ENCODE data around the gene DDR2.

DDR2 gene

GRCh38 chr1:162674034-162674608, 41.9 kb downstream of the DDR2 start:
- no peak for DNase-seq

GRCh38 chr1:162676087-162676486, 43.8 kb downstream of the DDR2 start:
- no peak for DNase-seq

- DNase-seq, result no peak
These were observed 44.5 kb downstream of the DDR2 start for GRCh38 chr1:162676750-162677149.

- no peak for DNase-seq
These were observed 45.5 kb downstream of the DDR2 start for GRCh38 chr1:162677607-162678371.

GRCh38 chr1:162678439-162678838, 46.2 kb downstream of the DDR2 start:
- no peak for DNase-seq

GRCh38 chr1:162679298-162679697, 47.0 kb downstream of the DDR2 start:
- DNase-seq, result no peak

- DNase-seq, result no peak
These were observed 48.3 kb downstream of the DDR2 start for GRCh38 chr1:162680419-162681121.

GRCh38 chr1:162681122-162681436, 48.8 kb downstream of the DDR2 start:
- DNase-seq, result no peak

- no peak for DNase-seq
These were observed 49.8 kb downstream of the DDR2 start for GRCh38 chr1:162682013-162682419.

GRCh38 chr1:162687870-162688269, 55.6 kb downstream of the DDR2 start:
- DNase-seq, result no peak

- DNase-seq, result no peak
These were observed 56.3 kb downstream of the DDR2 start for GRCh38 chr1:162688521-162688920.

GRCh38 chr1:162688931-162689330, 56.7 kb downstream of the DDR2 start:
- DNase-seq, result no peak

GRCh38 chr1:162689745-162690671, 57.7 kb downstream of the DDR2 start:
- no peak for DNase-seq

GRCh38 chr1:162690672-162691434, 58.6 kb downstream of the DDR2 start:
- DNase-seq, result no peak

- DNase-seq, result no peak
These were observed 59.8 kb downstream of the DDR2 start for GRCh38 chr1:162691999-162692575.

- no peak for DNase-seq
These were observed 62.6 kb downstream of the DDR2 start for GRCh38 chr1:162694911-162695310.

- no peak for DNase-seq
These were observed 63.4 kb downstream of the DDR2 start for GRCh38 chr1:162695687-162696086.

- DNase-seq, result no peak
These were observed 64.1 kb downstream of the DDR2 start for GRCh38 chr1:162696286-162696862.

- no peak for DNase-seq
These were observed 65.1 kb downstream of the DDR2 start for GRCh38 chr1:162697140-162697895.

- DNase-seq, result no peak
These were observed 67.1 kb downstream of the DDR2 start for GRCh38 chr1:162699366-162699765.

- DNase-seq, result no peak
These were observed 67.9 kb downstream of the DDR2 start for GRCh38 chr1:162700131-162700530.
